Fibroblast of skin of left quadriceps (primary cell): Measurements from ENCODE around the gene CD27.
A peak's percentile ranks its signal among the peaks of the same experiment; 100 is the strongest.
"Not testable (repeated sequence)": the region's sequence is repeated elsewhere in the genome, so short reads cannot be mapped to it uniquely, and the experiment has no call there.

ENCODE experiments used
- DNase-seq, 2 experiments: peaks; one replicate each; pipeline ENCODE4 v3.0.0-alpha.2; 2013; ENCODE audit warnings: low read depth in 2 of 2

The CD27 gene

GRCh38 chr12:6488240-6488639, 43.5 kb downstream of the CD27 start:
- no peak for DNase-seq

DNA sequence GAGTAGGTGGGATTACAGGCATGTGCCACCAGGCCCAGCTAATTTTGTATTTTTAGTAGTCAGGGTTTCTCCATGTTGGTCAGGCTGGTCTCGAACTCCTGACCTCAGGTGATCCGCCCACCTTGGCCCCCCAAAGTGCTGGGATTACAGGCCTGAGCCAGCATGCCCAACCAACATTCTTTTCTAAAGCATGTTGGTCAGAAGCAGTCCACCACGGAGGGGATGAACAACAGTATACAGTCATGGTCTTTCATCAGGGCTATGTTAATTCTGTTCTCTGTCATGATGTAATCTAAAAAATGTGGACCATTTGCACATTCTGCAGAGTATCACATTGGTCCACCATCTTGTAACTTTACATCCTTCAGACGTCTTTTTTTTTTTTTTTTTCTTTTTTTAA, 44.7 kb downstream of the CD27 start:
- no peak for DNase-seq

- not testable (repeated sequence) for DNase-seq
These were observed 45.9 kb downstream of the CD27 start for GRCh38 chr12:6490673-6491072.

GRCh38 chr12:6492838-6493496, 48.2 kb downstream of the CD27 start, which contains the start of gene MRPL51:
MRPL51 (minus strand) TSS chr12:6493262; CDS start chr12:6493136, 126 bp downstream.
- DNase-seq = peak; percentile 80 to 83

GRCh38 chr12:6493497-6494257, 48.9 kb downstream of the CD27 start, which contains the start of gene NCAPD2:
NCAPD2 (plus strand) TSS chr12:6494102; CDS start chr12:6495099, 997 bp downstream.
- DNase-seq = peak; percentile 87 to 88

DNA sequence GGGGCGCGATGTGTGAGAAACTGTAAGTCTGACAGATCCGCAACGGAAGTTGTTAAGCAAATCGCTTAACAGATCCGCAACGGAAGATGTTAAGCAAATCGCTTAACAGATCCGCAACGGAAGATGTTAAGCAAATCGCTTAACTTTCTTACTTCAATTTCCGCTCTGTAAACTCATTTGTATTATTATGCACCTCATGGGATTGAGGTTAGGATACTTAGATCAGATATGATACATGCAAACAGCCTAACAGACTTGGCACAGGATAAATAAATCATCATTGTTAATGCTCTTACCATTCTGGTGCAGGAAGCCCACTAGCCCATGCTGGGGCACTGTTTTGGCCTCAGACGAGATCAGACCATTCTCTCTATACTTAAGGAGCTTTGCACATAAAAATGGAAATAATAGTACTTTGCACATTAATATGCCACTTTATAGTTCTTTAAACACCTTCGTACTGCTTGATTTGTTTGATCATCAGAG, 49.5 kb downstream of the CD27 start:
- no peak for DNase-seq

GRCh38 chr12:6494968-6495367, 50.2 kb downstream of the CD27 start:
- DNase-seq = no peak

DNA sequence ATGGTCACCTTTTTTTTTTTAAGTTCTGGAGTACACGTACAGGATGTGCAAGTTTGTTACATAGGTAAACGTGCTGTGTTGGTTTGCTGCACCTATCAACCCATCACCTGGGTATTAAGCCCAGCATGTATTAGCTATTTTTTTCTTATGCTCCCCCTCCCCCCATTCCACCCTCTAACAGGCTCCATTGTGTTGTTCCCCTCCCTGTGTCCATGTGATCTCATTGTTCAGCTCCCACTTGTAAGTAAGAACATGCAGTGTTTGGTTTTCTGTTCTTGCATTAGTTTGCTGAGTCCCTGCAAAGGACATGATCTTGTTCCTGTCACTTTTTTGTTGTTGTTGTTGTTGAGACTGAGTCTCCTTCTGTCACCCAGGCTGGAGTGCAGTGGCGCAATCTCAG, 52.5 kb downstream of the CD27 start:
- not testable (repeated sequence) for DNase-seq

DNA sequence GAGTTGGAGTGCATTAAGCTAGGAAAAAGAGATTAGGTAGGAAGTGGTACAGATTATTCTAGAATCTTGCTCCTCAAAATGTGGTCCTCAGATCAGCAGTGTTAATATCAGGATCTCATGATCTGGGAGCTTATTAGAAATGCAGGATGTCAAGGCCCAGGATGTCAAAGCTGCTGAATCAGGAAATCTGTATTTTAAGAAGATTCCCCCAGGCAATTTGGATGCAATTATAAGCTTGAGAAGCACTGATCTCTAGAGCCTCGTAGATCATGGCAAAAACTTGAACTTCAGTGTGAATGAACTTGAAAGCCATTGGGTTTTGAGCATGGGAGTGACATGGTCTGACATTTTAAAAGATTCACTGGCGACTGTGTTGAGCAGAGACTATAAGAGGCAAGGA, 55.7 kb downstream of the CD27 start:
- no peak for DNase-seq
